Urinary bladder (tissue), 4 donors: ENCODE data around the gene LRTM2. TPM values are rescaled to one million over a fixed set of nuclear protein-coding genes. Genes with fewer than 3 reads are reported as not detected.

Experiments
- DNase-seq: peaks from one replicate; pipeline ENCODE4 v3.0.0-alpha.2; 2015; ENCODE audit errors: extremely low spot score
- H3K27ac ChIP-seq: one replicate; pipeline ENCODE4 v1.5.1; 2013; ENCODE audit warnings: low read depth, mild to moderate bottlenecking, moderate library complexity
- H3K36me3 ChIP-seq: one replicate; pipeline ENCODE4 v1.6.1; 2013; ENCODE audit warnings: mild to moderate bottlenecking, moderate library complexity; ENCODE audit not compliant: insufficient read depth
- H3K4me1 ChIP-seq: one replicate; pipeline ENCODE4 v1.6.1; 2013; ENCODE audit warnings: mild to moderate bottlenecking, moderate library complexity; ENCODE audit not compliant: insufficient read depth
- H3K4me3 ChIP-seq: one replicate; pipeline ENCODE4 v1.5.1; 2013; ENCODE audit warnings: low read depth, low read length
- WGBS: extraction: QIAGEN DNeasy Blood & Tissue Kit; methylation state at CpG from one replicate; pipeline ENCODE4 v1.1.7; 2013; 5-methylcytosine and 5-hydroxymethylcytosine counted together
- polyA plus RNA-seq: library from polyadenylated mRNA; stranded (reverse); fragments of 200-250 nt; gene quantifications from one replicate; pipeline ENCODE4 v1.2.3, GENCODE V29; 2013
- total RNA-seq: library from RNA; depleted of rRNA; stranded (reverse); fragments of >200 nt; gene quantifications from one replicate; pipeline ENCODE4 v1.2.3, GENCODE V29; 2014
- donor health status: healthy with polysubstance abuse.
- donor health status: healthy.

Gene LRTM2
- total and polyA plus RNA-seq, 2 donors: not detected

DNA sequence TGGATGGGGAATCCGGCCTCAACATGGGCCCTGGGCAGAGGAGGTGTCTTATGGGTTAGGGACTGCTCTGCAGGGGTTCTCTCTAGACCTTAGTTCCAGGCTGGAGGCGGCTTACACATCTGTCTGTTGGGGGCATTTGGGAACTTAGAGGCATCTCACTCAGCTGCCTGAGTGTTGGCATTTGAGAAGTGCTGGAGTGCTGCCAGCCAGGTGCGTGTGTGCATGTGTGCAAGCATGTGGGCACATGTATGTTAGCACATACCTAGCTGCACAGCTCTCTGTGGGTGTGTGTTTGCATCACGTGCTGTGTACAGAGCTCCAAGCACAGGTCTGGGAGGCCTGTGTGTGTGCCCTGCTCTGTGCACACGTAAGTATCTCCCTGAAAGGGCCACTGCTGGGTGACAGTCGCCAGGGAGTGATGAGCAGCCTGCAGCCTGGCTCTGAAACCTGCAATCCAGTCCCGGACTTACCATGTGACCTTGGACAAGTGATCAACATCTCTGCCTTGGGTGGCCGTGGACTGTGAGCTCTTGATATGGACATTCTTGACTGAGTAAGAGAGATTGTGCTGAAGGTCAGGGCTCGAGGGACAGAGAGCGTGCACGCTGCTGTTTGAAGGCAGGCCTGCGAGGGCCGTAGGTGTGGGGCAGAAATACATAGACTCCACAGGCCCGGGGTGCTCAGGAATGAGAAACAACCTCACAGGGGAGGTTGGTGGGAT is 5.2 kb downstream of the LRTM2 start:
- Histone ChIP-seq H3K27ac (no peak overlapping the region), H3K4me1 (no peaks in the 10 kb centered on the region), H3K4me3 (no peak overlapping the region), H3K36me3 (no peaks in the 10 kb centered on the region)
- DNase-seq: no peak
- WGBS: 83% methylated on average over 14 of the region's 14 CpGs

DNA sequence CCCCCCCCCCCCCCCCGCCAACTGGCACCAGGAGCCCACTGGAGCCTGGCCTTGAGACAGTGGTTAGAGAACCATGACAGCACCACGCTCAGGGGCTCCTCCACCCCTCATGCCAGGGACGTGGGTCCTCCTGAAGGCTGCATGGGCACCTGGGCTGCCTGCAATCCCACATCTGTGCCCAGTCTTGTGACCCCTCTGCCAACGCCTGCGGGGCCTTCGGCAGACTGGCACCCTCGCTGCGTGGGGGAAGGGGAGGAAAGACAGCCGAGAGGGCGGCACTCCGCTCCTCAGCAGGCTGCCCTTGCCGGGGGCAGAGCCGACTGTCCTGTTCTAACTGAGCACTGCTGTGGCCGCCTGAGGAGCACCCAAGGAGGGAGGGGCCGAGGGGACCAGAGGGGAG is 6.0 kb downstream of the LRTM2 start:
- no peak for DNase-seq
- no peaks in the 10 kb centered on the region for H3K36me3 ChIP-seq
- 74% methylated on average over 15 of the region's 15 CpGs for whole genome bisulfite sequencing
- H3K4me1 ChIP-seq: no peaks in the 10 kb centered on the region
- H3K27ac ChIP-seq: no peak overlapping the region
- H3K4me3 ChIP-seq: no peak overlapping the region

GRCh38 chr12:1826867-1827705 is 6.7 kb downstream of the LRTM2 start:
- no peak for DNase-seq
- 79% methylated on average over 25 of the region's 25 CpGs for WGBS

DNA sequence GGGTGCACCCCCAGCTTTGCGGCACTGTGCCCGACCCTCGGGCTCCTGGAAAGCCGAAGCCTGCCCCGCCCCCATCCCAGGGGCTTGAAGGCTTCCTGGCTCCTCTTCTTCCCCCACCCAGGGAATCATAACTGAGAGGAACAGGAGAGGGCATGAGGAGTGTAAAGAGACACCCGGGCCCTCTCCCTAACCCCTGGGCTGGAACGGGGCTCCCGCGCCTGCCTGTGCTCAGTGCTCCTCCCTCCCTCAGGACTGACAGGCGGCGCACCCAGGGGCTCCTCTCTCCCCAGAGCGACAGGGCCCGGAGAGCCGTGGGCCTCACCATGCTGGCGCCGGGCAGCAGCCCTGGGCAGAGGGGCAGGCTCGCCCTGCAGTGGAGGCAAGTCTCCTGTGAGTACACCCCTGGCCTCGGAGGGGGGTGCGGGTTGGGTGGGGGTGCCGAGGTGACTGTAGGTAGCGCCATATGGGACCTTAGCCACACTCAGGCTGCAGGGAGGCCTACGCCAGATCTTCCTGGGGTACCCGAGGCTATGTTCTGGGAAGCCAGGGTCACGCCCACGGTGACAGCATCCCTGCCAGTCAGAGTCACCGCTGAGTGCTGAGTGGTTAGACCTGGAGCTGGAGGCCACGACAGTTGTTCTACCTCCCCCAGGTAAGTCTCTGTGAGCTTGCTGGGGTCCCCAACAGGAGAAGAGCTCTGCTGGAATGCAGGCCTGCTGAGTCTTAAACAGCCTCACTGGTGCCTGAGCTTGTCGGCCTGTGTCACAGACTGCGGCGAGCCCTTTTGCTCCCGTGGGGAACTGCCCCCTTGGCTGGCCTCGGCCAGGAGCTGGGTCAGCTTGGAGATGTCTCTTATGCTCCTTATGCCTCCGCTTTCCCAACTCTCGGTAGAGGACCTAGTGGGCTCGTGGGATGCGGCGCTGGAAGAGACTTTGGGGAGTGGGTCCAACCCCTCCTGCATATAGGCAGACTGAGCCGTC is 7.8 kb downstream of the LRTM2 start:
- no peaks in the 10 kb centered on the region for H3K4me1 ChIP-seq
- WGBS: 83% methylated on average over 38 of the region's 38 CpGs
- DNase-seq: no peak
- H3K36me3 ChIP-seq: no peaks in the 10 kb centered on the region
- H3K27ac ChIP-seq: no peak overlapping the region
- H3K4me3 ChIP-seq: no peak overlapping the region

More at GRCh38 chr12:1826867-1827705, 6.7 kb downstream of the LRTM2 start:
- Histone ChIP-seq H3K36me3 (no peaks in the 10 kb centered on the region), H3K27ac (no peak overlapping the region), H3K4me3 (no peak overlapping the region), H3K4me1 (no peaks in the 10 kb centered on the region)

GRCh38 chr12:1828856-1829255 is 8.5 kb downstream of the LRTM2 start:
- Histone ChIP-seq H3K4me1 (no peaks in the 10 kb centered on the region), H3K36me3 (no peaks in the 10 kb centered on the region), H3K27ac (no peak overlapping the region), H3K4me3 (no peak overlapping the region)
- WGBS: 46% methylated on average over 16 of the region's 16 CpGs
- no peak for DNase-seq

- DNase-seq: no peak
- WGBS: 77% methylated on average over 11 of the region's 11 CpGs
- Histone ChIP-seq H3K4me3 (no peak overlapping the region), H3K36me3 (no peaks in the 10 kb centered on the region), H3K27ac (no peak overlapping the region), H3K4me1 (no peaks in the 10 kb centered on the region)
These were observed 9.0 kb downstream of the LRTM2 start for GRCh38 chr12:1829306-1829900.

DNA sequence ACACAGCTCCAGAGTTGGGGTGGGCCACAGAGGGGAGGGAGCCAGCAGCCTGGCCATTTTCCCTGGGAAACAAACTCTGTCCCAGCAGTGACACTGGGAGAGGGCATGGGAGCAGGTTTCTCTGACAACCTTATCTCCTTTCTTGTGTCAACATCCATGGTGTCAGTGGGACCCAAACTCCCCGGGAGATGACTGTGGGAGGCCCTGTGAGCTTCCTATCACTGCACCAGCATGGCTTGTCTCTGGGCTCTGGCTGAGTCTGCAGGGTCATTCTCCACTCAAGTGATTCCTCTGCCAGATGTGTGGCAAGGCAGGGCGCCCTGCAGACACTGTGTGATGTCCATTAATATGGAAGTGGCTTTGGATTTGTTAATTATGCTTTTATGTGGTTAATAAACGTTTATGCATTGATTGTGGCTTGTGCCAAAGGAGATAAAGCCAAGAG is 10.1 kb downstream of the LRTM2 start:
- no peak for DNase-seq
- no peak overlapping the region for H3K4me3 ChIP-seq
- WGBS: 36% methylated on average over 3 of the region's 3 CpGs
- no peaks in the 10 kb centered on the region for H3K4me1 ChIP-seq
- no peak overlapping the region for H3K27ac ChIP-seq
- no peaks in the 10 kb centered on the region for H3K36me3 ChIP-seq

DNA sequence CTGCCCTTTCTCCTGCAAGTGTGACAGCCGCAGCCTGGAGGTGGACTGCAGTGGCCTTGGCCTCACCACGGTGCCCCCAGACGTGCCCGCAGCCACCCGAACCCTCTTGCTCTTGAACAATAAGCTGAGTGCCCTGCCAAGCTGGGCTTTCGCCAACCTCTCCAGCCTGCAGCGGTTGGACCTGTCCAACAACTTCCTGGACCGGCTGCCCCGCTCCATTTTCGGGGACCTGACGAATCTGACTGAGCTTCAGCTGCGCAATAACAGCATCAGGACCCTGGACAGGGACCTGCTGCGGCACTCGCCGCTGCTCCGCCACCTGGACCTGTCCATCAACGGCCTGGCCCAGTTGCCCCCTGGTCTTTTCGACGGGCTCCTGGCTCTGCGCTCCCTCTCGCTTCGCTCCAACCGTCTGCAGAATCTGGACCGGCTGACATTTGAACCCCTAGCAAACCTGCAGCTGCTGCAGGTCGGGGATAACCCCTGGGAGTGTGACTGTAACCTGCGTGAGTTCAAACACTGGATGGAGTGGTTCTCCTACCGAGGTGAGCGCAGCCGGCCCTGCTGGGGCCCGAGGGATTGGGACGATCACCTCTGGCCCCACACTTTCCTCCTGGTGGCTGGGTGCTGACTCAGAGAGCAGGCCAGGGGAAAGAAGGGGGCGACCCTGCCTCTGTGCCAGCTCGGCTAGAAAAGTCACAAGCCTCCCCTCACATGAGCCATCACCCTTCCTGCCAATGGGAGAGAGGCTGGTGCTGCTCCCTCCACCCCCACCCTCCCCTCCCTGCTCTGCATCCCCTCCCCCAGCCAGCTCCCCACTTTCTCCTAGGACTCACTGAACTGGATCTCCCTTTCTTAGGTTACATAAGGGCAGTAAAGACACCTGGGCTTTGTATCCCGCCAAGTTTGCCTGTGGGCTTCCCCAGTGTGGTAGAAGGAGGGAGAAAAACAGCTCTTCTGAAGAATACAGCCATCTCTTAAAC is 10.9 kb downstream of the LRTM2 start:
- 10% methylated on average over 34 of the region's 34 CpGs for WGBS
- H3K4me1 ChIP-seq: no peaks in the 10 kb centered on the region
- no peak overlapping the region for H3K4me3 ChIP-seq
- peak; percentile 43 for DNase-seq
- H3K36me3 ChIP-seq: no peaks in the 10 kb centered on the region
- H3K27ac ChIP-seq: no peak overlapping the region

GRCh38 chr12:1832801-1833595 is 12.6 kb downstream of the LRTM2 start:
- no peak overlapping the region for H3K27ac ChIP-seq
- no peak overlapping the region for H3K4me3 ChIP-seq
- no peak for DNase-seq
- H3K36me3 ChIP-seq: no peaks in the 10 kb centered on the region
- 74% methylated on average over 17 of the region's 17 CpGs for WGBS
- H3K4me1 ChIP-seq: no peaks in the 10 kb centered on the region

DNA sequence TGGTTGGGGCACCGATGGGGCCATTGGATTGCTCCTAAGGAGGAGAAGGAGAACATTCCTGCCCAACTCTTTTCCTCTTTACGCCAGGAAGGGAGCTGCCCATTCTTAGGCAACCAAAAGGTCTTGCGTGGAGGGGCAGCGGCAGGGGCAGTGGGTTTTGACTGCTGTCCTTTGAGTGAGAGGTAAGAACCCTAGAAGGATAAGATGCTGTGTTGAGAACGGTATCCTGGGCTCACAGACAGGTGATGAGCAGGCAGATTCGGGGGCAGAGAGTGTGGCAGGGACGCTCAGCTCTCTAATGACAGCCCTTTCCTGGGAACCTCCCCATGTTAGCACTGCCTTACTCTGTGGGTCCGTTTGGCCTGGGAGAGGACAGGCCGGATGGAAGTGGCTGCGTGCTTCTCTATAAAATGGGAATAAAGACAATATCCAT is 13.2 kb downstream of the LRTM2 start:
- no peaks in the 10 kb centered on the region for H3K4me1 ChIP-seq
- no peaks in the 10 kb centered on the region for H3K36me3 ChIP-seq
- H3K4me3 ChIP-seq: no peak overlapping the region
- no peak overlapping the region for H3K27ac ChIP-seq
- no peak for DNase-seq
- WGBS: 81% methylated on average over 10 of the region's 10 CpGs

DNA sequence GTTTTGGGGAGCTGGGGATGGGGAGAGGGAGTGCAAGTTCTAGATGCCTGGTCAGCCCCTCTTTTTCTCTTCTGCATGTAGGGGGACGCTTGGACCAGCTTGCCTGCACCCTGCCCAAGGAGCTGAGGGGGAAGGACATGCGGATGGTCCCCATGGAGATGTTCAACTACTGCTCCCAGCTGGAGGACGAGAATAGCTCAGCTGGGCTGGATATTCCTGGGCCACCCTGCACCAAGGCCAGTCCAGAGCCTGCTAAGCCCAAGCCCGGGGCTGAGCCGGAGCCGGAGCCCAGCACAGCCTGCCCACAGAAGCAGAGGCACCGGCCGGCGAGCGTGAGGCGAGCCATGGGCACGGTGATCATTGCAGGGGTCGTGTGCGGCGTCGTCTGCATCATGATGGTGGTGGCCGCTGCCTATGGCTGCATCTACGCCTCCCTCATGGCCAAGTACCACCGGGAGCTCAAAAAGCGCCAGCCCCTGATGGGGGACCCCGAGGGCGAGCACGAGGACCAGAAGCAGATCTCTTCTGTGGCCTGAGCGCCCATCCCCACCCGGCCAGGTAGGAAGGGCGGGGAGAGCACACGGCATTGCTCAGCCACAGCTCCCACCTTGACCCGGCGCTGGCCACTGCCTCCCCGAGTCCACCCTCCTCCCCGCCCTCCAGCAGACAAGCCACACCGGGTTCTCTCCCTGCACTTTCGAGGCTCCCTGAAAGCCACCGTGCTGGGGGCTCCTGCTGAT is 14.0 kb downstream of the LRTM2 start:
- no peak for DNase-seq
- Histone ChIP-seq H3K27ac (no peak overlapping the region), H3K36me3 (no peaks in the 10 kb centered on the region), H3K4me1 (no peaks in the 10 kb centered on the region), H3K4me3 (no peak overlapping the region)
- 84% methylated on average over 34 of the region's 34 CpGs for WGBS
